Measurements from ENCODE around the gene PARM1.

DNA sequence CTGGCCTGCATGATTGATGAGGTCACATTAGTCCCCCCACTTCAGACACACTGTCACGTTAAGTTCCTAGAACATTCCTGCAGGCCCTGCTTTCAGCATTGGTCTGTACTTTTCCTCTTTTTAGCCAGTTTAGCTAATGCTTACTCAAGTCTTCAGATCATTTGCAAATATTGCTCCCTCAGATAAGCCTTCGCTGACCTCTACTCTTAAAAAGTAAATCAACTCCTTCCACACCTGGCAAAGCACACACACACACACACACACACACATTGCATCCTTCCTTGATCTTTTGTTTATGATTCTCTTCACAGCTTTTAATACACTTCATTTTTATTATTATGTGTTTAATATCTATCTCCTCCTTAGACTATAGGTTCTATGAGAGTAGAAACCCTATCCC is 31.4 kb downstream of the PARM1 start:
- TF ChIP-seq, protein P1, sequence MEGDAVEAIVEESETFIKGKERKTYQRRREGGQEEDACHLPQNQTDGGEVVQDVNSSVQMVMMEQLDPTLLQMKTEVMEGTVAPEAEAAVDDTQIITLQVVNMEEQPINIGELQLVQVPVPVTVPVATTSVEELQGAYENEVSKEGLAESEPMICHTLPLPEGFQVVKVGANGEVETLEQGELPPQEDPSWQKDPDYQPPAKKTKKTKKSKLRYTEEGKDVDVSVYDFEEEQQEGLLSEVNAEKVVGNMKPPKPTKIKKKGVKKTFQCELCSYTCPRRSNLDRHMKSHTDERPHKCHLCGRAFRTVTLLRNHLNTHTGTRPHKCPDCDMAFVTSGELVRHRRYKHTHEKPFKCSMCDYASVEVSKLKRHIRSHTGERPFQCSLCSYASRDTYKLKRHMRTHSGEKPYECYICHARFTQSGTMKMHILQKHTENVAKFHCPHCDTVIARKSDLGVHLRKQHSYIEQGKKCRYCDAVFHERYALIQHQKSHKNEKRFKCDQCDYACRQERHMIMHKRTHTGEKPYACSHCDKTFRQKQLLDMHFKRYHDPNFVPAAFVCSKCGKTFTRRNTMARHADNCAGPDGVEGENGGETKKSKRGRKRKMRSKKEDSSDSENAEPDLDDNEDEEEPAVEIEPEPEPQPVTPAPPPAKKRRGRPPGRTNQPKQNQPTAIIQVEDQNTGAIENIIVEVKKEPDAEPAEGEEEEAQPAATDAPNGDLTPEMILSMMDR (IDR thresholded peaks at IDR 0.05), result no peak
- TF ChIP-seq EZH2phosphoT487 (IDR thresholded peaks at IDR 0.05), result no peak
- TF ChIP-seq EZH2 (IDR thresholded peaks at IDR 0.05), result no peak
